Osteoblast (primary cell): ENCODE measurements around the gene MLN. TPM values are rescaled to one million over a fixed set of nuclear protein-coding genes. Genes with fewer than 3 reads are reported as not detected.

Experiments used
- DNase-seq: peaks from one replicate; pipeline ENCODE4 v3.0.0; 2011; ENCODE audit warnings: low spot score, mixed read lengths; ENCODE audit not compliant: insufficient read length; ENCODE audit errors: missing footprints
- H2AFZ ChIP-seq: 2 replicates; pipeline ENCODE4 v1.6.0; 2011; ENCODE audit warnings: mild to moderate bottlenecking, low read length
- H3K27ac ChIP-seq: 2 replicates; pipeline ENCODE4 v1.5.1; 2011; ENCODE audit warnings: mild to moderate bottlenecking, low read depth, low read length, moderate library complexity
- H3K27me3 ChIP-seq: 2 replicates; pipeline ENCODE4 v1.6.0; 2012; ENCODE audit warnings: mild to moderate bottlenecking, control low read depth, inconsistent platforms, low read length, moderate library complexity; ENCODE audit not compliant: insufficient read depth
- H3K36me3 ChIP-seq: 2 replicates; pipeline ENCODE4 v1.5.1; 2011; ENCODE audit warnings: mild to moderate bottlenecking, low read length, control low read depth, moderate library complexity; ENCODE audit not compliant: insufficient read depth
- H3K4me1 ChIP-seq: 2 replicates; pipeline ENCODE4 v1.5.1; 2011; ENCODE audit warnings: mild to moderate bottlenecking, low read length, control low read depth, moderate library complexity; ENCODE audit not compliant: insufficient read depth
- H3K4me2 ChIP-seq: 2 replicates; pipeline ENCODE4 v1.6.0; 2011; ENCODE audit warnings: mild to moderate bottlenecking, low read length; ENCODE audit not compliant: insufficient read depth
- H3K4me3 ChIP-seq: fragments of 200-600 bp; sonication (generic); 3 replicates; pipeline ENCODE4 v1.5.1; 2012; ENCODE audit warnings: mild to moderate bottlenecking, low read length, inconsistent platforms; ENCODE audit not compliant: insufficient read depth
- H3K79me2 ChIP-seq: 2 replicates; pipeline ENCODE4 v1.6.0; 2012; ENCODE audit warnings: mild to moderate bottlenecking, low read length, control low read depth, inconsistent platforms; ENCODE audit not compliant: insufficient read depth
- H3K9me3 ChIP-seq: 2 replicates; pipeline ENCODE4 v1.5.1; 2011; ENCODE audit warnings: low read depth, low read length, control low read depth
- H4K20me1 ChIP-seq: 2 replicates; pipeline ENCODE4 v1.6.0; 2012; ENCODE audit warnings: mild to moderate bottlenecking, low read length, control low read depth; ENCODE audit not compliant: insufficient read depth
- total RNA-seq: library from RNA; depleted of rRNA; stranded (reverse); fragments of >200 nt; gene quantifications from 2 replicates; pipeline ENCODE4 v1.2.3, GENCODE V29; 2012
- TF ChIP-seq, protein P1 (sequence below): IDR thresholded peaks from 2 replicates; pipeline ENCODE4 v1.5.1; 2011; ENCODE audit warnings: mild to moderate bottlenecking, low read depth, low read length, moderate library complexity; ENCODE audit errors: extremely low read depth

MLN gene
- total RNA-seq, 1 donor: not detected

DNA sequence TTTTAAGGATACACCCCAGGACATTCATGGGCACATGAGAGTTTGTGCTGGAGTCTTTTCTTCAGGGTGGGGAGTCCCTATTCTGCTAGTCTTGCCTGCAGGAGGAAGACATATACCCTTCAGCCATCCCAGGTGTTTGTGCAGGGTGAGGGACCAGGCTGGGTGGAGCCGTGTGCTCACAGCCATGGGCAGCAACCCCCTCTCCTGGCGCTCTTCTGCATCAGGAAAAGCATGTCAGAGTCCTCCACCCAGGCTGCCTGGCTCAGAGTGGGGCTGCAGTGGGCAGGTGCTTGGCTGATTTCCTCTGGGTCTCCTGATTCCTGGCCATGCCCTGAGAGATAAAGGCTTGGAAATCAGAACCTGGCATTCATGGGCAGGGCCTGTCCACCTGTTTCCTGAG is 22.7 kb upstream of the MLN start:
- Histone ChIP-seq H3K79me2 (no peaks in the 10 kb centered on the region), H4K20me1 (no peaks in the 10 kb centered on the region), H2AFZ (no peak overlapping the region), H3K4me3 (no peak overlapping the region), H3K4me2 (no peak overlapping the region), H3K36me3 (no peaks in the 10 kb centered on the region), H3K27me3 (peaks cover 8% of the 10 kb centered on the region), H3K9me3 (no peaks in the 10 kb centered on the region), H3K27ac (no peak overlapping the region), H3K4me1 (peaks cover 14% of the 10 kb centered on the region)
- TF ChIP-seq, protein P1, sequence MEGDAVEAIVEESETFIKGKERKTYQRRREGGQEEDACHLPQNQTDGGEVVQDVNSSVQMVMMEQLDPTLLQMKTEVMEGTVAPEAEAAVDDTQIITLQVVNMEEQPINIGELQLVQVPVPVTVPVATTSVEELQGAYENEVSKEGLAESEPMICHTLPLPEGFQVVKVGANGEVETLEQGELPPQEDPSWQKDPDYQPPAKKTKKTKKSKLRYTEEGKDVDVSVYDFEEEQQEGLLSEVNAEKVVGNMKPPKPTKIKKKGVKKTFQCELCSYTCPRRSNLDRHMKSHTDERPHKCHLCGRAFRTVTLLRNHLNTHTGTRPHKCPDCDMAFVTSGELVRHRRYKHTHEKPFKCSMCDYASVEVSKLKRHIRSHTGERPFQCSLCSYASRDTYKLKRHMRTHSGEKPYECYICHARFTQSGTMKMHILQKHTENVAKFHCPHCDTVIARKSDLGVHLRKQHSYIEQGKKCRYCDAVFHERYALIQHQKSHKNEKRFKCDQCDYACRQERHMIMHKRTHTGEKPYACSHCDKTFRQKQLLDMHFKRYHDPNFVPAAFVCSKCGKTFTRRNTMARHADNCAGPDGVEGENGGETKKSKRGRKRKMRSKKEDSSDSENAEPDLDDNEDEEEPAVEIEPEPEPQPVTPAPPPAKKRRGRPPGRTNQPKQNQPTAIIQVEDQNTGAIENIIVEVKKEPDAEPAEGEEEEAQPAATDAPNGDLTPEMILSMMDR: no peak
- no peak for DNase-seq

DNA sequence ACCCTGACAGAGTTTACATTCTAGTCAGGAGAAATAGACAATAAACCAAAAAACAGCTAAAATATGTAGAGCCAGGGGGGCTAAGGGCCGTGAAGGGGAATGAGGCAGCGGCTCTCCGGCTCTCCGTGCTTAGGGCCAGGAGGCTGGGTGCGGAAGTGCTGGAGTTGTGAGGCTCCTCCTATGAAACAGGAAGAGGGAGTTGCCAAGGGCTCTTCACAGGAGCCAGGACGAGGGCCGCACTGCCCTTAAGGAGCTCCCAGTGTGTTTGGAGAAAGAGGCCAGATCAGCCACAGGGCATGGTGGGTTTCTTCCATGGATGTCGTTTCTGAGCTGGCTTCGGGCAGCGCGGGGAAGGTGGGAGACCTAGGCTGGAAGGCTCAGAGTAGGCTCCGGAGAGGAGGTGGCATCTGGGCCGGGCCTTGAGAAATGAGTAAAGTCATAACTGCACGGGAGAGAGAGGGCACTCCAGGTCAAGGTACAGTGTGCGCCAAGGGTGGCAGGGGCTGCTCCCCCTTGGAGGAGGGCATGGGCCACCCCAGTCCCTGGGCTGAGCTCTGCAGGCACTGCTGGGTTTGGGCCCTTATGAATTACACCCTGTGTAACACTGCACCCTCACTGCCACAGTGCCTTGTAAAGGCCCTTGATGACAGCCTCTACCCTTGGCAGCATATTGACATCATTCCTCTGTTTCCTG is 20.8 kb upstream of the MLN start:
- peak overlapping the region; percentile 57 for H3K4me3 ChIP-seq
- no peaks in the 10 kb centered on the region for H3K9me3 ChIP-seq
- DNase-seq: peak; percentile 97
- peak overlapping the region; percentile 70 for H3K4me2 ChIP-seq
- H3K27ac ChIP-seq: no peak overlapping the region
- H4K20me1 ChIP-seq: no peaks in the 10 kb centered on the region
- H3K4me1 ChIP-seq: peaks cover 14% of the 10 kb centered on the region
- TF ChIP-seq, protein P1: no peak
- H2AFZ ChIP-seq: peak overlapping the region; percentile 97
- peaks cover 14% of the 10 kb centered on the region for H3K27me3 ChIP-seq
- H3K36me3 ChIP-seq: no peaks in the 10 kb centered on the region
- H3K79me2 ChIP-seq: no peaks in the 10 kb centered on the region

DNA sequence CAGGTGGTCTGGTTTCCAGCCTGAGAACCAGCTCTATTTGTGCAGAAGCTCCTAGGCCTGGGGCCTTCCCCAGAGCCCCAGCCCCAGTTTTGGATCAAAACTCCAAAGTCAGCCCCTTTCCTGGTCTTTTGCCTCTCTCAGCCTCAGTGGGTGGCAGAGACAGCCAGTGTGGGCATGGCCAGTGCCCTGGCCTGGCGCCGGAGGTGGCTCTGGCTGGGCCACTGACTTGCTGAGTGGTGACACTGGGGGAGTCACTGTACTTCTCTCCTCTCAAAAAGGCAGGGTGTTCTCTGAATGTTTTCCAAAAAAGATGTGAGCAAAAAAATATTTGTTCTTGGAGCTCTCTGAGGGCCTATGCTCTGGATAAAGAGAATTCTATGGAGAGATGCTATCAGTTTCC is 20.0 kb upstream of the MLN start:
- H3K4me1 ChIP-seq: peaks cover 14% of the 10 kb centered on the region
- H3K9me3 ChIP-seq: no peaks in the 10 kb centered on the region
- DNase-seq: peak; percentile 17
- H3K4me3 ChIP-seq: no peak overlapping the region
- no peak overlapping the region for H3K4me2 ChIP-seq
- no peak overlapping the region for H3K27ac ChIP-seq
- no peak overlapping the region for H2AFZ ChIP-seq
- H3K36me3 ChIP-seq: no peaks in the 10 kb centered on the region
- peaks cover 14% of the 10 kb centered on the region for H3K27me3 ChIP-seq
- no peaks in the 10 kb centered on the region for H4K20me1 ChIP-seq
- no peaks in the 10 kb centered on the region for H3K79me2 ChIP-seq
- TF ChIP-seq, protein P1: no peak

DNA sequence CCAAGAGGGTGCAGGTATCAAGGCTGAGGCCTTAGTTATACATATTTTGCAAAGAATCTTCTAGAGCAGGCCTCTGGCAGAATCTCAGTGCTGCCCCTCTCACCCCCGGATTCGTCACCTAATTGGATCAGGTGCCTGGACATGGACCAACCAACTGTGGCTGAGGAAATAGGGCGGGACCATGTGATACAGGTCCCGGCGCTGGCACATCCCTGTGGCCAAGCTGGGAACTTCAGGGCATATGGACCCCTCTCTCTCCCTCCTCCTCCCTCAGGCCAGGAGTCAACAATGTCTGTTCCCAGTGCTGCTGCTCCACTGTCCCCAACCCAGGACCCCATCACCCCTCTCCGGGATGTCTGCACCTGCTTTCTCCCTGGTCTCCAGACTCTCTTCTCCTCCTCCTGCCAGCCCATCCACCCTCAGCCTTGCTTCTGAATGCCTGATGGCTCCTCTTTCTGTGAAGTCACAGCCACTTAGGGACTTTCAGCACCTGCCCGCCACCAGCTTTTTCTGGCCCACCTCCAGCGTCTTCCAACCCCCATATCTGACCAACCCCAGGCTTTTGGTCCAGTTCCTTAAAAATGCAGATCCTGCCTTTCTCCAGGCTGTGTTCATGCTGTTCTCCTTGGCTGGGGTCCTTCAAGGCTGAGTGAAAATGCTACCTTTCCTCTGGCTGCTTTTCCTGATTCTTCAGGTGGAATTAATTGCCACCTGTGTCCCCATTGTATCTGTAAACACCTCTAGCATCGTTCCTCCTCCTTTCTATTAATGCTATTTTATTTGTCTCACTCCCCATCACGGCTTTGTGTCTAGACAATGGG is 19.0 kb upstream of the MLN start:
- TF ChIP-seq, protein P1: peak; percentile 43
- no peak overlapping the region for H2AFZ ChIP-seq
- peaks cover 8% of the 10 kb centered on the region for H3K27me3 ChIP-seq
- no peaks in the 10 kb centered on the region for H3K36me3 ChIP-seq
- no peak overlapping the region for H3K4me2 ChIP-seq
- H3K9me3 ChIP-seq: no peaks in the 10 kb centered on the region
- peak; percentile 91 for DNase-seq
- no peaks in the 10 kb centered on the region for H4K20me1 ChIP-seq
- H3K4me3 ChIP-seq: no peak overlapping the region
- H3K27ac ChIP-seq: no peak overlapping the region
- H3K79me2 ChIP-seq: no peaks in the 10 kb centered on the region
- peaks cover 10% of the 10 kb centered on the region for H3K4me1 ChIP-seq
